H1 (cell line): ENCODE data around the gene PLAC1. TPM values are rescaled to one million over a fixed set of nuclear protein-coding genes. Genes with fewer than 3 reads are reported as not detected.

Source experiments
- CTCF ChIA-PET: fragments of 300-600 bp; sonication (Branson Sonifier 250); formaldehyde crosslinking; loops from one replicate; lab custom pipeline; 2021; ENCODE audit not compliant: partially characterized antibody; lab: Charles Lee
- POLR2A ChIA-PET: fragments of 300-600 bp; sonication (Branson Sonifier 250); formaldehyde crosslinking; loops from one replicate; lab custom pipeline; 2021; ENCODE audit warnings: inconsistent platforms; ENCODE audit not compliant: partially characterized antibody; lab: Charles Lee
- DNase-seq, 2 experiments: peaks; one replicate each; pipeline versions ENCODE4 v3.0.0 to v3.0.0-alpha.2; 2010 to 2022; ENCODE audit warnings: low spot score in 2 of 2, low read depth in 1 of 2, mixed read lengths in 1 of 2
- FAIRE-seq: peaks from 2 replicates; lab custom pipeline; 2011; peaks lifted over from hg19 to GRCh38; lab: Jason Lieb, UNC
- H2AFZ ChIP-seq: 2 replicates; pipeline ENCODE4 v1.8.1; 2012; ENCODE audit warnings: low read length, inconsistent platforms
- H2AK5ac ChIP-seq: 2 replicates; pipeline ENCODE4 v1.6.1; 2013; ENCODE audit warnings: low read depth, low read length
- H2BK120ac ChIP-seq: replicated peaks from 2 replicates; pipeline ENCODE3; 2013; ENCODE audit warnings: low read depth, low read length, inconsistent platforms
- H2BK12ac ChIP-seq: 2 replicates; pipeline ENCODE4 v1.6.1; 2013; ENCODE audit warnings: low read depth, low read length
- H2BK15ac ChIP-seq: 2 replicates; pipeline ENCODE4 v1.6.1; 2013; ENCODE audit warnings: low read length
- H2BK20ac ChIP-seq: 2 replicates; pipeline ENCODE4 v1.6.1; 2013; ENCODE audit warnings: low read length
- H2BK5ac ChIP-seq: 2 replicates; pipeline ENCODE4 v1.6.1; 2013; ENCODE audit warnings: low read depth, low read length
- H3K14ac ChIP-seq: 2 replicates; pipeline ENCODE4 v1.6.1; 2013; ENCODE audit warnings: inconsistent platforms; ENCODE audit not compliant: insufficient read length
- H3K18ac ChIP-seq: 2 replicates; pipeline ENCODE4 v1.6.1; 2013; ENCODE audit warnings: low read length; ENCODE audit errors: extremely low read depth
- H3K23ac ChIP-seq: 2 replicates; pipeline ENCODE4 v1.6.1; 2013; ENCODE audit warnings: inconsistent platforms; ENCODE audit not compliant: insufficient read length
- H3K23me2 ChIP-seq: 2 replicates; pipeline ENCODE4 v1.6.1; 2013; ENCODE audit warnings: low read depth, low read length
- H3K27ac ChIP-seq: 2 replicates; pipeline ENCODE4 v1.6.1; 2011; ENCODE audit warnings: low read depth, low read length, inconsistent platforms
- H3K27me3 ChIP-seq, 4 experiments: replicated peaks in 1 of 4; 1 replicate in 1 of 4; 2 replicates in 3 of 4; pipeline versions ENCODE4 v1.6.1 to v1.8.1; 2011 to 2013; ENCODE audit warnings: low read length in 3 of 4, mild to moderate bottlenecking in 3 of 4, inconsistent platforms in 2 of 4, mixed read lengths in 2 of 4, moderate library complexity in 1 of 4; ENCODE audit not compliant: control insufficient read depth in 3 of 4, insufficient read depth in 3 of 4; ENCODE audit errors: extremely low read depth in 1 of 4
- H3K36me3 ChIP-seq, 4 experiments: 2 replicates each; pipeline versions ENCODE4 v1.6.1 to v1.8.1; 2011 to 2013; ENCODE audit warnings: mild to moderate bottlenecking in 4 of 4, low read length in 3 of 4, moderate library complexity in 2 of 4, control low read depth in 1 of 4, inconsistent platforms in 1 of 4; ENCODE audit not compliant: insufficient read depth in 4 of 4, control insufficient read depth in 2 of 4
- H3K4ac ChIP-seq: replicated peaks from 2 replicates; pipeline ENCODE3; 2013; ENCODE audit warnings: low read length, low read depth, mixed read lengths, inconsistent platforms; ENCODE audit not compliant: insufficient read length
- H3K4me1 ChIP-seq, 4 experiments: replicated peaks in 1 of 4; 1 replicate in 1 of 4; 2 replicates in 3 of 4; pipeline versions ENCODE4 v1.6.1 to v1.8.1; 2011 to 2013; ENCODE audit warnings: low read length in 3 of 4, inconsistent platforms in 2 of 4, mixed read lengths in 1 of 4; ENCODE audit not compliant: insufficient read depth in 4 of 4, control insufficient read depth in 3 of 4
- H3K4me2 ChIP-seq, 2 experiments: 2 replicates each; pipeline versions ENCODE4 v1.6.1 to v1.8.1; 2011 to 2013; ENCODE audit warnings: low read depth in 2 of 2, low read length in 2 of 2, control low read depth in 1 of 2, inconsistent platforms in 1 of 2, mild to moderate bottlenecking in 1 of 2; ENCODE audit not compliant: insufficient read depth in 1 of 2
- H3K4me3 ChIP-seq, 4 experiments: fragments of 200-600, 300-600 bp in 1 of 4; sonication (generic), shearing (Covaris generic), sonication (Bioruptor Twin) in 1 of 4; 2 replicates each; pipeline versions ENCODE4 v1.5.1 to v1.8.1; 2011 to 2016; ENCODE audit warnings: low read length in 4 of 4, low read depth in 3 of 4, control low read depth in 2 of 4, inconsistent platforms in 2 of 4, mild to moderate bottlenecking in 2 of 4, mixed read lengths in 1 of 4, moderate library complexity in 1 of 4; ENCODE audit not compliant: insufficient read depth in 2 of 4; ENCODE audit errors: extremely low read depth in 1 of 4
- H3K56ac ChIP-seq: replicated peaks from 2 replicates; pipeline ENCODE3; 2013; ENCODE audit warnings: low read depth, mild to moderate bottlenecking, mixed read lengths, low read length, inconsistent platforms; ENCODE audit not compliant: insufficient read length
- H3K79me1 ChIP-seq: 2 replicates; pipeline ENCODE4 v1.6.1; 2013; ENCODE audit warnings: low read depth, low read length, control low read depth
- H3K79me2 ChIP-seq, 2 experiments: 2 replicates each; pipeline versions ENCODE4 v1.6.1 to v1.8.1; 2012 to 2013; ENCODE audit warnings: low read length in 2 of 2, mild to moderate bottlenecking in 2 of 2, inconsistent platforms in 1 of 2; ENCODE audit not compliant: insufficient read depth in 2 of 2, control insufficient read depth in 1 of 2
- H3K9ac ChIP-seq, 4 experiments: replicated peaks in 1 of 4; 1 replicate in 1 of 4; 2 replicates in 3 of 4; pipeline versions ENCODE4 v1.6.1 to v1.8.1; 2011 to 2013; ENCODE audit warnings: low read depth in 3 of 4, low read length in 3 of 4, control low read depth in 2 of 4, mild to moderate bottlenecking in 2 of 4, moderate library complexity in 2 of 4, inconsistent platforms in 1 of 4; ENCODE audit errors: extremely low read depth in 1 of 4
- H3K9me3 ChIP-seq, 2 experiments: 2 replicates each; pipeline versions ENCODE4 v1.6.1 to v1.8.1; 2012 to 2013; ENCODE audit warnings: mild to moderate bottlenecking in 2 of 2, moderate library complexity in 2 of 2, control low read depth in 1 of 2, inconsistent platforms in 1 of 2, low read depth in 1 of 2, low read length in 1 of 2, mixed read lengths in 1 of 2; ENCODE audit not compliant: insufficient read depth in 2 of 2
- H4K20me1 ChIP-seq, 2 experiments: replicated peaks in 1 of 2; 2 replicates each; pipeline versions ENCODE3 to v1.8.1; 2011 to 2013; ENCODE audit warnings: inconsistent platforms in 2 of 2, low read length in 2 of 2, mild to moderate bottlenecking in 1 of 2; ENCODE audit not compliant: insufficient read depth in 2 of 2, control insufficient read depth in 1 of 2
- H4K5ac ChIP-seq: 2 replicates; pipeline ENCODE4 v1.6.1; 2013; ENCODE audit warnings: low read length, low read depth, mixed read lengths, inconsistent platforms; ENCODE audit not compliant: insufficient read length
- H4K8ac ChIP-seq: 2 replicates; pipeline ENCODE4 v1.8.0; 2013; ENCODE audit warnings: mild to moderate bottlenecking, moderate library complexity, low read length, inconsistent platforms; ENCODE audit not compliant: insufficient read depth; ENCODE audit errors: extremely low read depth
- H4K91ac ChIP-seq: replicated peaks from 2 replicates; pipeline ENCODE3; 2013; ENCODE audit warnings: low read length, mixed read lengths, inconsistent platforms; ENCODE audit not compliant: insufficient read length
- NRF1 ChIP-seq: IDR thresholded peaks from 2 replicates; pipeline ENCODE4 v1.6.1; 2011; ENCODE audit warnings: mild to moderate bottlenecking, low read depth, low read length, improper control_type of control experiment
- RFX5 ChIP-seq: IDR thresholded peaks from 2 replicates; pipeline ENCODE4 v1.6.1; 2011; ENCODE audit warnings: low read depth, low read length, improper control_type of control experiment, borderline replicate concordance
- WGBS, 2 experiments: shearing (Covaris generic) in 1 of 2; methylation state at CpG; one replicate each; pipeline versions ENCODE4 v1.1.6 to v1.1.7; 2013 to 2015; ENCODE audit warnings: low lambda C conversion rate in 2 of 2, mixed read lengths in 2 of 2, inconsistent platforms in 1 of 2, low coverage in 1 of 2, missing lambda C conversion rate in 1 of 2; ENCODE audit not compliant: insufficient replicate concordance in 2 of 2, insufficient coverage in 1 of 2, insufficient read length in 1 of 2; ENCODE audit errors: extremely low coverage in 1 of 2, missing lambda C conversion rate in 1 of 2; 5-methylcytosine and 5-hydroxymethylcytosine counted together
- polyA plus RNA-seq, 7 experiments: library from polyadenylated mRNA; depleted of rRNA in 3 of 7; stranded (reverse) in 5 of 7; unstranded in 2 of 7; fragments of >200 nt in 5 of 7; fragments of 200-250 nt in 2 of 7; gene quantifications; 1 replicate in 5 of 7; 2 replicates in 1 of 7; 4 replicates in 1 of 7; pipeline versions ENCODE4 v1.2.1 to v1.2.3, GENCODE V29; 2011 to 2013; ENCODE audit warnings: missing spikeins in 2 of 7, mixed read lengths in 2 of 7
- total RNA-seq: library from RNA; stranded (reverse); fragmentation: NEBNext Ultra II Directional; extraction: Animal tissue kit (Norgen Biotek cat#: 25700); gene quantifications from 2 replicates; pipeline ENCODE4 v1.2.1, GENCODE V29; 2021

Gene PLAC1
- total and polyA plus RNA-seq, 2 of the 8 experiments (the other 6 are each of a cell fraction or from before 2014, with no cell fraction given) = 1.8 TPM; not detected in 1

- Histone ChIP-seq H4K5ac (no peak overlapping the region), H2BK5ac (no peak overlapping the region), H4K20me1 (no peaks in the 10 kb centered on the region), H3K23me2 (no peaks in the 10 kb centered on the region), H3K56ac (no peak overlapping the region), H3K79me2 (no peaks in the 10 kb centered on the region), H3K9me3 (no peaks in the 10 kb centered on the region), H4K8ac (no peak overlapping the region), H3K9ac (no peak overlapping the region), H2BK20ac (no peak overlapping the region), H3K4me2 (no peak overlapping the region), H3K14ac (no peak overlapping the region), H3K36me3 (no peaks in the 10 kb centered on the region), H2BK12ac (no peak overlapping the region), H3K4me1 (no peaks in the 10 kb centered on the region), H2AK5ac (no peak overlapping the region), H3K27ac (no peak overlapping the region), H2BK120ac (no peak overlapping the region), H2AFZ (no peak overlapping the region), H2BK15ac (no peak overlapping the region), H3K23ac (no peak overlapping the region), H3K79me1 (no peaks in the 10 kb centered on the region), H3K4ac (no peak overlapping the region), H3K4me3 (no peak overlapping the region), H3K18ac (no peak overlapping the region), H4K91ac (no peak overlapping the region), H3K27me3 (no peaks in the 10 kb centered on the region)
- ChIA-PET CTCF (interaction anchor here (0.6 to 1.3 kb wide), 2 partner anchors 37 to 60 kb away, joined by 4 to 5 read pairs; no protein-coding TSS in a partner anchor), POLR2A (interaction anchor here (0.6 kb wide), 1 partner anchor 12 kb away, joined by 3 read pairs; no protein-coding TSS in a partner anchor)
- 100% methylated on average over 1 of the region's 1 CpG; no CpG with 5 or more reads in 1 of the 2 experiments for WGBS, 2 experiments
- DNase-seq (no peak), FAIRE-seq (no peak)
- no peak for TF ChIP-seq NRF1
- TF ChIP-seq RFX5 = no peak
Observed at GRCh38 chrX:134580907-134581306, 77.4 kb downstream of the PLAC1 start.
